Loucy (cell line): ENCODE measurements around the gene MDGA2.

ENCODE experiments used
- CTCF ChIP-seq: fragments of 200-600 bp; sonication (generic); conservative IDR thresholded peaks from 2 replicates; pipeline ENCODE4 v1.5.1; 2014; ENCODE audit warnings: mild to moderate bottlenecking, antibody characterized with exemption, low read length
- EZH2phosphoT487 ChIP-seq: fragments of 200-600 bp; IDR thresholded peaks from 2 replicates; pipeline ENCODE4 v1.6.1; 2018; ENCODE audit warnings: antibody characterized with exemption, mild to moderate bottlenecking, moderate library complexity, borderline replicate concordance

GRCh38 chr14:47189911-47190484 lies 485.4 kb downstream of the MDGA2 start:
- TF ChIP-seq CTCF (no peak), EZH2phosphoT487 (no peak)
